Gastroesophageal sphincter (tissue), 3 donors: Measurements from ENCODE around the gene KPNA3.

Experiments
- EP300 ChIP-seq: sonication (generic); formaldehyde crosslinking; IDR thresholded peaks from one replicate; pipeline ENCODE4 v1.6.1; 2017; ENCODE audit warnings: antibody characterized with exemption, mild to moderate bottlenecking
- POLR2A ChIP-seq, 2 donors: fragments of 450-650 bp; IDR thresholded peaks; one replicate each; pipeline ENCODE4 v1.6.1; 2017; ENCODE audit warnings: antibody characterized with exemption in 2 of 2, mild to moderate bottlenecking in 2 of 2, moderate library complexity in 1 of 2
- TF ChIP-seq, protein P1 (sequence below), 4 experiments: fragments of 200-600 bp in 2 of 4; fragments of 450-650 bp in 2 of 4; sonication (generic) in 1 of 4; IDR thresholded peaks; one replicate each; pipeline ENCODE4 v1.5.1; 2017 to 2019; ENCODE audit warnings: antibody characterized with exemption in 4 of 4, mild to moderate bottlenecking in 2 of 4, moderate library complexity in 2 of 4

DNA sequence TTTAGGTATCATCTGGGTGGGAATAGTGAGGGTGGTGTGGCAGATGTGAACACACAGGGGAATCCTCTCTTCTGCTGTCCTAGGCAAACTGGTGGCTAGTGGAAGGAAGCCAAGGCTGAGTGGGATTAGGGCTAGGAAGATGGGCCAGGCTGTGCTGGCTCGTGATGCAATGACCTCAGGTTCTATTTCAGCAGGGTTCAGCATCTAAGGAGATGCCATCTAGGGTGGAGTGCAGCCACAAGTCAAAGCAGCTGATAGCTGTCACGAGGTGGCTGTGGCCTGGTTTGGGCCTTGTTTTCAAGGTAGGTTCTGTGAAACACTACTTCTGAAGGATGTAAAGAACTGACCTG is 142.5 kb downstream of the KPNA3 start:
- TF ChIP-seq, protein P1, sequence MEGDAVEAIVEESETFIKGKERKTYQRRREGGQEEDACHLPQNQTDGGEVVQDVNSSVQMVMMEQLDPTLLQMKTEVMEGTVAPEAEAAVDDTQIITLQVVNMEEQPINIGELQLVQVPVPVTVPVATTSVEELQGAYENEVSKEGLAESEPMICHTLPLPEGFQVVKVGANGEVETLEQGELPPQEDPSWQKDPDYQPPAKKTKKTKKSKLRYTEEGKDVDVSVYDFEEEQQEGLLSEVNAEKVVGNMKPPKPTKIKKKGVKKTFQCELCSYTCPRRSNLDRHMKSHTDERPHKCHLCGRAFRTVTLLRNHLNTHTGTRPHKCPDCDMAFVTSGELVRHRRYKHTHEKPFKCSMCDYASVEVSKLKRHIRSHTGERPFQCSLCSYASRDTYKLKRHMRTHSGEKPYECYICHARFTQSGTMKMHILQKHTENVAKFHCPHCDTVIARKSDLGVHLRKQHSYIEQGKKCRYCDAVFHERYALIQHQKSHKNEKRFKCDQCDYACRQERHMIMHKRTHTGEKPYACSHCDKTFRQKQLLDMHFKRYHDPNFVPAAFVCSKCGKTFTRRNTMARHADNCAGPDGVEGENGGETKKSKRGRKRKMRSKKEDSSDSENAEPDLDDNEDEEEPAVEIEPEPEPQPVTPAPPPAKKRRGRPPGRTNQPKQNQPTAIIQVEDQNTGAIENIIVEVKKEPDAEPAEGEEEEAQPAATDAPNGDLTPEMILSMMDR (IDR thresholded peaks at IDR 0.05) = no peak
- no peak for TF ChIP-seq POLR2A (IDR thresholded peaks at IDR 0.05)
- no peak for TF ChIP-seq EP300
